Transverse colon (tissue), 4 donors: ENCODE data around the gene HIVEP3.

Experiments
- CTCF ChIP-seq, 5 experiments: fragments of 200-600 bp in 3 of 5; fragments of 450-650 bp in 2 of 5; sonication (generic) in 3 of 5; IDR thresholded peaks; 1 replicate in 2 of 5; 2 replicates in 3 of 5; pipeline ENCODE4 v1.5.1; 2016 to 2017; ENCODE audit warnings: antibody characterized with exemption in 5 of 5, inconsistent platforms in 3 of 5, mild to moderate bottlenecking in 2 of 5, moderate library complexity in 1 of 5
- EP300 ChIP-seq: sonication (generic); formaldehyde crosslinking; IDR thresholded peaks from one replicate; pipeline ENCODE4 v1.6.1; 2017; ENCODE audit warnings: antibody characterized with exemption, low read depth
- POLR2A ChIP-seq: fragments of 450-650 bp; IDR thresholded peaks from one replicate; pipeline ENCODE4 v1.6.1; 2016; ENCODE audit warnings: antibody characterized with exemption, mild to moderate bottlenecking, moderate library complexity
- POLR2AphosphoS5 ChIP-seq, 3 donors: sonication (generic); formaldehyde crosslinking; IDR thresholded peaks; one replicate each; pipeline ENCODE4 v1.6.1; 2016; ENCODE audit warnings: antibody characterized with exemption in 3 of 3

- TF ChIP-seq EP300 (no peak), CTCF (IDR thresholded peaks at IDR 0.05) (no peak), POLR2AphosphoS5 (IDR thresholded peaks at IDR 0.05) (no peak), POLR2A (no peak)
These were observed 336.4 kb downstream of the HIVEP3 start for GRCh38 chr1:41582351-41582750.
